Astrocyte (in vitro differentiated cells and primary cell): ENCODE measurements around the gene UVSSA. TPM values are rescaled to one million over a fixed set of nuclear protein-coding genes. Genes with fewer than 3 reads are reported as not detected.

Source experiments
- DNase-seq: peaks from one replicate; pipeline ENCODE4 v3.0.0-alpha.2; 2010; ENCODE audit warnings: low read depth
- FAIRE-seq: peaks from 2 replicates; lab custom pipeline; 2011; peaks lifted over from hg19 to GRCh38; lab: Jason Lieb, UNC
- H2AFZ ChIP-seq: 2 replicates; pipeline ENCODE4 v1.6.0; 2012; ENCODE audit warnings: low read depth, low read length, inconsistent platforms
- H3K27ac ChIP-seq: 2 replicates; pipeline ENCODE4 v1.5.1; 2011; ENCODE audit warnings: low read depth, low read length, inconsistent platforms
- H3K27me3 ChIP-seq: 2 replicates; pipeline ENCODE4 v1.6.0; 2011; ENCODE audit warnings: low read length, inconsistent platforms; ENCODE audit not compliant: insufficient read depth
- H3K36me3 ChIP-seq: 2 replicates; pipeline ENCODE4 v1.5.1; 2011; ENCODE audit warnings: low read length, inconsistent platforms; ENCODE audit not compliant: insufficient read depth
- H3K4me1 ChIP-seq: 2 replicates; pipeline ENCODE4 v1.5.1; 2011; ENCODE audit warnings: low read length, inconsistent platforms; ENCODE audit not compliant: insufficient read depth
- H3K4me2 ChIP-seq: 2 replicates; pipeline ENCODE4 v1.6.0; 2012; ENCODE audit warnings: low read length, inconsistent platforms
- H3K4me3 ChIP-seq: 2 replicates; pipeline ENCODE4 v1.5.1; 2011; ENCODE audit warnings: low read depth, mild to moderate bottlenecking, low read length, inconsistent platforms; ENCODE audit not compliant: insufficient read depth
- H3K79me2 ChIP-seq: 2 replicates; pipeline ENCODE4 v1.6.0; 2012; ENCODE audit warnings: mild to moderate bottlenecking, low read length, inconsistent platforms; ENCODE audit not compliant: insufficient read depth
- H3K9ac ChIP-seq: 2 replicates; pipeline ENCODE4 v1.6.0; 2012; ENCODE audit warnings: mild to moderate bottlenecking, low read length, inconsistent platforms
- H3K9me3 ChIP-seq: 2 replicates; pipeline ENCODE4 v1.5.1; 2012; ENCODE audit warnings: low read depth, mild to moderate bottlenecking, low read length, inconsistent platforms; ENCODE audit not compliant: insufficient read depth
- H4K20me1 ChIP-seq: 2 replicates; pipeline ENCODE4 v1.6.0; 2012; ENCODE audit warnings: low read length, inconsistent platforms; ENCODE audit not compliant: insufficient read depth
- H3K27ac Mint-ChIP-seq: one replicate; pipeline ENCODE4 v1.8.0; 2021; ENCODE audit warnings: mild to moderate bottlenecking, mixed read lengths; ENCODE audit not compliant: unreplicated experiment
- H3K27me3 Mint-ChIP-seq: one replicate; pipeline ENCODE4 v1.8.0; 2021; ENCODE audit warnings: low read depth, mixed read lengths; ENCODE audit not compliant: unreplicated experiment
- H3K36me3 Mint-ChIP-seq: one replicate; pipeline ENCODE4 v1.8.0; 2021; ENCODE audit warnings: low read depth, mixed read lengths; ENCODE audit not compliant: unreplicated experiment
- H3K4me1 Mint-ChIP-seq: one replicate; pipeline ENCODE4 v1.8.0; 2021; ENCODE audit warnings: low read depth, mixed read lengths; ENCODE audit not compliant: unreplicated experiment
- H3K4me3 Mint-ChIP-seq: one replicate; pipeline ENCODE4 v1.8.0; 2021; ENCODE audit warnings: mild to moderate bottlenecking, moderate library complexity, mixed read lengths; ENCODE audit not compliant: unreplicated experiment
- H3K9me3 Mint-ChIP-seq: one replicate; pipeline ENCODE4 v1.8.0; 2021; ENCODE audit warnings: mild to moderate bottlenecking, mixed read lengths; ENCODE audit not compliant: unreplicated experiment
- EZH2 ChIP-seq: IDR thresholded peaks from 2 replicates; pipeline ENCODE4 v1.6.1; 2012; ENCODE audit warnings: mild to moderate bottlenecking, low read length, inconsistent platforms; ENCODE audit not compliant: insufficient read depth
- total RNA-seq: library from RNA; stranded (reverse); gene quantifications from 2 replicates; pipeline ENCODE4 v1.2.1, GENCODE V29; 2021
- TF ChIP-seq, protein P1 (sequence below): IDR thresholded peaks from 2 replicates; pipeline ENCODE4 v1.5.1; 2011; ENCODE audit warnings: low read depth, mild to moderate bottlenecking, inconsistent platforms, low read length, moderate library complexity; ENCODE audit not compliant: insufficient read depth

Gene UVSSA
- total RNA-seq, 1 donor from 2014 or later = 14.8 TPM

DNA sequence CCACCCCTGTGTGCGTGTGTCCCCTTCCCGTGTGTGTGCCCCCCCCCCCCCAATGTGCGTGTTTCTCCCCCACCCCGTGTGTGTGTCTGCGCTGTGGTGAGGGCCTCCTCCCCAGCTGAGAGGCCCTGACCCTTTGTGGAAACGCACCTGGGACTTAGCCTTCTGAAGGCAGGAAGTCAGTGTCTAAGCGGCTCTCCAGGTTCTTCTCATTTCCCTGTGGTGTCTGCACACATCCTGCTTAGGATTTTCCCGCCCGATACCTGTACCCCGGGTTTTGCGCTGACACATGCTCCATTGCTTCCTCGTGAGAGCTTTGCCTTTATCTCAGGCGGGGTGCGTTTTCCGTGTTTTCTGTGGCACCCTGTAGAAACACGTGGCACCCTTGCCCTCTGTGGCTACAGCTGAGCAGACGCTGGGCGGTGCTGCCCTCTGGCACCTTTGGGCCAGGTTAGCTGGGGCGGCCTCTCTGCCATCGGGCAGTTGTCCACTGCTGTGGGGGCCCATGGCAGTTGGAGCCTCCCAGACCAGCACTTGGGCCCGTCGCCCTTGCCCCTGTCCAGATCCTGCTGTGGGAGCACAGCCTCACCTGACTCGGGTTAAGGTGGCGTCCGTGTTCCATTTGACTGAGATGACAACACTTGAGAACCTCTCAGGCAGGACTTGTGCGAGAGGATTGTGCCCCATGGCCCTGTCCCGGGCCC is 31.0 kb upstream of the UVSSA start:
- H3K4me1 Mint-ChIP-seq = peaks cover 4% of the 10 kb centered on the region
- H3K27me3 Mint-ChIP-seq = no peaks in the 10 kb centered on the region
- H3K4me2 ChIP-seq = no peak overlapping the region
- peaks cover 33% of the 10 kb centered on the region for H3K79me2 ChIP-seq
- no peaks in the 10 kb centered on the region for H3K9me3 ChIP-seq
- no peaks in the 10 kb centered on the region for H3K27me3 ChIP-seq
- H3K27ac ChIP-seq = no peak overlapping the region
- H3K4me1 ChIP-seq = no peaks in the 10 kb centered on the region
- H4K20me1 ChIP-seq = peaks cover 39% of the 10 kb centered on the region
- H2AFZ ChIP-seq = no peak overlapping the region
- H3K9ac ChIP-seq = no peak overlapping the region
- no peak for DNase-seq
- H3K36me3 Mint-ChIP-seq = peaks cover 24% of the 10 kb centered on the region
- TF ChIP-seq, protein P1, sequence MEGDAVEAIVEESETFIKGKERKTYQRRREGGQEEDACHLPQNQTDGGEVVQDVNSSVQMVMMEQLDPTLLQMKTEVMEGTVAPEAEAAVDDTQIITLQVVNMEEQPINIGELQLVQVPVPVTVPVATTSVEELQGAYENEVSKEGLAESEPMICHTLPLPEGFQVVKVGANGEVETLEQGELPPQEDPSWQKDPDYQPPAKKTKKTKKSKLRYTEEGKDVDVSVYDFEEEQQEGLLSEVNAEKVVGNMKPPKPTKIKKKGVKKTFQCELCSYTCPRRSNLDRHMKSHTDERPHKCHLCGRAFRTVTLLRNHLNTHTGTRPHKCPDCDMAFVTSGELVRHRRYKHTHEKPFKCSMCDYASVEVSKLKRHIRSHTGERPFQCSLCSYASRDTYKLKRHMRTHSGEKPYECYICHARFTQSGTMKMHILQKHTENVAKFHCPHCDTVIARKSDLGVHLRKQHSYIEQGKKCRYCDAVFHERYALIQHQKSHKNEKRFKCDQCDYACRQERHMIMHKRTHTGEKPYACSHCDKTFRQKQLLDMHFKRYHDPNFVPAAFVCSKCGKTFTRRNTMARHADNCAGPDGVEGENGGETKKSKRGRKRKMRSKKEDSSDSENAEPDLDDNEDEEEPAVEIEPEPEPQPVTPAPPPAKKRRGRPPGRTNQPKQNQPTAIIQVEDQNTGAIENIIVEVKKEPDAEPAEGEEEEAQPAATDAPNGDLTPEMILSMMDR = no peak
- no peak for TF ChIP-seq EZH2
- no peak overlapping the region for H3K27ac Mint-ChIP-seq
- H3K36me3 ChIP-seq = peaks cover 6% of the 10 kb centered on the region
- FAIRE-seq = no peak
- no peak overlapping the region for H3K4me3 ChIP-seq
- H3K9me3 Mint-ChIP-seq = no peaks in the 10 kb centered on the region
- no peak overlapping the region for H3K4me3 Mint-ChIP-seq

DNA sequence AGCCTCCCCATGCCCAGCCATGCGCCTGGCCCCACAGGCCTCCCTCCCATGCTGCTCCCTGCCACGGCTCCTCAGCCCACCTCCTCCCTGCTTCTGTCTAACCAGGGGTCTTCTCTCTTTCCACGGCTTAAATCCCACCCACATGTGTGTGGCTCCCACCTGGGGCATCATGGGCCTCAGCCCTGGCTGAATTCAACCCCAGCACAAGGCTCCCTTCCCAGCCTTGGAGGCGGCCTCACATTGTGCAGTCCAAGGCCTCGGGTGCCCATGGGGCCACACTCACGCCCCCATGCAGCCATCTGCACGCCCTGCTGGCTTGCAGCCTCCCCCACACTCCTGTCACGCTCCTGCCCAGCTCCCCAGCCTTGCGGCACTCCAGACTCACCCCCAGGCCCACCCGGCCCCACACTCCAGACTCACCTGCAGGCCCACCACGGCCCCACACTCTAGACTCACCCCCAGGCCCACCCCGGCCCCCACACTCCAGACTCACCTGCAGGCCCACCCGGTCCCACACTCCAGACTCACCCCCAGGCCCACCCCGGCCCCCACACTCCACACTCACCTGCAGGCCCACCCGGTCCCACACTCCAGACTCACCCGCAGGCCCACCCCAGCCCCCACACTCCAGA is 30.4 kb upstream of the UVSSA start:
- Histone ChIP-seq H3K4me2 (no peak overlapping the region), H3K79me2 (peaks cover 26% of the 10 kb centered on the region), H2AFZ (no peak overlapping the region), H3K9ac (no peak overlapping the region), H3K36me3 (peaks cover 6% of the 10 kb centered on the region), H3K27ac (no peak overlapping the region), H3K27me3 (no peaks in the 10 kb centered on the region), H3K9me3 (no peaks in the 10 kb centered on the region), H4K20me1 (peaks cover 32% of the 10 kb centered on the region), H3K4me1 (no peaks in the 10 kb centered on the region), H3K4me3 (no peak overlapping the region)
- DNase-seq (no peak), FAIRE-seq (no peak)
- H3K4me1 Mint-ChIP-seq = peaks cover 1% of the 10 kb centered on the region
- peaks cover 22% of the 10 kb centered on the region for H3K36me3 Mint-ChIP-seq
- H3K9me3 Mint-ChIP-seq = no peaks in the 10 kb centered on the region
- H3K27me3 Mint-ChIP-seq = no peaks in the 10 kb centered on the region
- no peak overlapping the region for H3K27ac Mint-ChIP-seq
- no peak overlapping the region for H3K4me3 Mint-ChIP-seq
- TF ChIP-seq, protein P1 = no peak
- no peak for TF ChIP-seq EZH2
